SK-N-SH (cell line): ENCODE measurements around the gene SPATA32. TPM values are rescaled to one million over a fixed set of nuclear protein-coding genes. Genes with fewer than 3 reads are reported as not detected.
A peak's percentile ranks its signal among the peaks of the same experiment; 100 is the strongest.

Experiments used
- CTCF ChIA-PET: fragments of 300-600, 350-600 bp; formaldehyde crosslinking; extraction: SDS; loops from one replicate; lab custom pipeline; 2021; lab: Yijun Ruan, JAX
- POLR2A ChIA-PET: fragments of 350-600 bp; sonication (Branson Sonifier 250); formaldehyde crosslinking; extraction: SDS; loops from one replicate; lab custom pipeline; 2020; ENCODE audit warnings: antibody characterized with exemption, inconsistent platforms; lab: Yijun Ruan, JAX
- DNase-seq: peaks from one replicate; pipeline ENCODE4 v3.0.0; 2012
- H2AFZ ChIP-seq: fragments of 200-600 bp; sonication (generic); 2 replicates; pipeline ENCODE4 v1.8.1; 2016; ENCODE audit warnings: antibody characterized with exemption, mild to moderate bottlenecking, low read depth
- H3F3A ChIP-seq: fragments of 200-600 bp; sonication (generic); replicated peaks from 2 replicates; pipeline ENCODE3; 2016; ENCODE audit warnings: antibody characterized with exemption, mild to moderate bottlenecking; ENCODE audit not compliant: insufficient read depth
- H3K27ac ChIP-seq, 2 experiments: fragments of 200-500 bp in 1 of 2; fragments of 200-600 bp in 1 of 2; sonication (Bioruptor generic) in 1 of 2; sonication (generic), shearing (Covaris generic) in 1 of 2; 2 replicates each; pipeline versions ENCODE4 v1.5.1 to v1.6.1; 2014 to 2016; ENCODE audit warnings: low read depth in 2 of 2, inconsistent platforms in 1 of 2, low read length in 1 of 2, mild to moderate bottlenecking in 1 of 2, mixed read lengths in 1 of 2
- H3K27me3 ChIP-seq: fragments of 200-600 bp; sonication (generic), shearing (Covaris generic); 2 replicates; pipeline ENCODE4 v1.6.1; 2016; ENCODE audit warnings: mixed run types; ENCODE audit not compliant: insufficient read depth
- H3K36me3 ChIP-seq, 2 experiments: fragments of 200-500 bp in 1 of 2; fragments of 200-600 bp in 1 of 2; sonication (Bioruptor generic) in 1 of 2; sonication (generic) in 1 of 2; replicated peaks in 1 of 2; 2 replicates each; pipeline versions ENCODE3 to v1.5.1; 2014 to 2016; ENCODE audit warnings: low read length in 1 of 2, mild to moderate bottlenecking in 1 of 2; ENCODE audit not compliant: insufficient read depth in 2 of 2, control insufficient read depth in 1 of 2
- H3K4me1 ChIP-seq, 2 experiments: fragments of 200-500 bp in 1 of 2; fragments of 200-600 bp in 1 of 2; sonication (Bioruptor generic) in 1 of 2; sonication (generic), shearing (Covaris generic) in 1 of 2; 2 replicates each; pipeline versions ENCODE4 v1.5.1 to v1.6.1; 2014 to 2016; ENCODE audit warnings: low read depth in 1 of 2, low read length in 1 of 2, mixed run types in 1 of 2; ENCODE audit not compliant: insufficient read depth in 2 of 2, control insufficient read depth in 1 of 2
- H3K4me2 ChIP-seq: fragments of 200-600 bp; sonication (generic), shearing (Covaris generic); 2 replicates; pipeline ENCODE4 v1.6.1; 2017; ENCODE audit warnings: mixed run types
- H3K4me3 ChIP-seq, 2 experiments: fragments of 200-500 bp in 1 of 2; fragments of 200-600 bp in 1 of 2; sonication (Bioruptor generic) in 1 of 2; sonication (generic), shearing (Covaris generic) in 1 of 2; 2 replicates each; pipeline versions ENCODE4 v1.5.1 to v1.8.1; 2014 to 2016; ENCODE audit warnings: low read depth in 2 of 2, inconsistent platforms in 1 of 2, low read length in 1 of 2, mild to moderate bottlenecking in 1 of 2, mixed read lengths in 1 of 2, moderate library complexity in 1 of 2
- H3K79me2 ChIP-seq: fragments of 200-600 bp; sonication (generic); 2 replicates; pipeline ENCODE4 v1.8.1; 2017; ENCODE audit warnings: mild to moderate bottlenecking; ENCODE audit not compliant: insufficient read depth
- H3K9ac ChIP-seq: fragments of 200-600 bp; sonication (generic); 2 replicates; pipeline ENCODE4 v1.6.1; 2017; ENCODE audit warnings: mixed run types
- H3K9me2 ChIP-seq: fragments of 200-600 bp; sonication (generic); 2 replicates; pipeline ENCODE4 v1.6.1; 2017; ENCODE audit warnings: mixed run types
- H3K9me3 ChIP-seq: fragments of 200-600 bp; sonication (generic); 2 replicates; pipeline ENCODE4 v1.6.1; 2017; ENCODE audit warnings: mixed run types, mild to moderate bottlenecking, moderate library complexity
- H4K20me1 ChIP-seq: fragments of 200-600 bp; sonication (generic); 2 replicates; pipeline ENCODE4 v1.6.1; 2017; ENCODE audit warnings: mild to moderate bottlenecking, mixed run types; ENCODE audit not compliant: insufficient read depth
- CHD2 ChIP-seq: fragments of 150-350 bp; IDR thresholded peaks from 2 replicates; pipeline ENCODE4 v1.6.1; 2018; ENCODE audit warnings: low read length; ENCODE audit not compliant: partially characterized antibody
- ELF1 ChIP-seq: IDR thresholded peaks from 2 replicates; pipeline ENCODE4 v1.4.0; 2012
- EP300 ChIP-seq, 2 experiments: IDR thresholded peaks; 2 replicates each; pipeline versions ENCODE4 v1.4.0 to v1.6.1; 2012; ENCODE audit warnings: borderline replicate concordance in 1 of 2, low read depth in 1 of 2, low read length in 1 of 2
- EZH2phosphoT487 ChIP-seq: fragments of 200-600 bp; sonication (generic); IDR thresholded peaks from 2 replicates; pipeline ENCODE4 v1.6.1; 2017; ENCODE audit warnings: low read depth, mixed run types, mild to moderate bottlenecking, antibody characterized with exemption, moderate library complexity, borderline replicate concordance
- FOSL2 ChIP-seq: IDR thresholded peaks from 2 replicates; pipeline ENCODE4 v1.4.0; 2012; ENCODE audit warnings: low read depth, mild to moderate bottlenecking, moderate library complexity, borderline replicate concordance
- FOXJ3 ChIP-seq: sonication (generic); formaldehyde crosslinking; IDR thresholded peaks from 2 replicates; pipeline ENCODE4 v1.5.1; 2020; ENCODE audit warnings: mild to moderate bottlenecking, missing genetic modification reagents
- FOXM1 ChIP-seq: IDR thresholded peaks from 2 replicates; pipeline ENCODE4 v1.4.0; 2012; ENCODE audit warnings: low read depth, mild to moderate bottlenecking
- GABPA ChIP-seq: IDR thresholded peaks from 2 replicates; pipeline ENCODE4 v1.4.0; 2012; ENCODE audit warnings: low read depth, mild to moderate bottlenecking
- JUND ChIP-seq: IDR thresholded peaks from 2 replicates; pipeline ENCODE4 v1.4.0; 2012
- MEF2A ChIP-seq: IDR thresholded peaks from 2 replicates; pipeline ENCODE4 v1.4.0; 2012; ENCODE audit warnings: low read depth, borderline replicate concordance
- MXI1 ChIP-seq: IDR thresholded peaks from 2 replicates; pipeline ENCODE4 v1.6.1; 2012; ENCODE audit warnings: mild to moderate bottlenecking, low read depth, low read length, improper control_type of control experiment
- NRF1 ChIP-seq: IDR thresholded peaks from 2 replicates; pipeline ENCODE4 v1.6.1; 2012; ENCODE audit warnings: low read depth, mild to moderate bottlenecking, low read length
- POLR2AphosphoS5 ChIP-seq: IDR thresholded peaks from 2 replicates; pipeline ENCODE4 v1.6.1; 2012; ENCODE audit warnings: low read depth, low read length
- RAD21 ChIP-seq: IDR thresholded peaks from 2 replicates; pipeline ENCODE4 v1.6.1; 2012; ENCODE audit warnings: mild to moderate bottlenecking, low read length
- RFX5 ChIP-seq: IDR thresholded peaks from 2 replicates; pipeline ENCODE4 v1.6.1; 2012; ENCODE audit warnings: mild to moderate bottlenecking, improper control_type of control experiment, low read length
- RXRA ChIP-seq: IDR thresholded peaks from 2 replicates; pipeline ENCODE4 v1.4.0; 2012; ENCODE audit warnings: low read depth, mild to moderate bottlenecking, borderline replicate concordance
- TCF12 ChIP-seq: IDR thresholded peaks from 2 replicates; pipeline ENCODE4 v1.4.0; 2012
- TEAD4 ChIP-seq: IDR thresholded peaks from 2 replicates; pipeline ENCODE4 v1.4.0; 2012; ENCODE audit warnings: mild to moderate bottlenecking, borderline replicate concordance; ENCODE audit not compliant: insufficient read depth
- YY1 ChIP-seq: IDR thresholded peaks from 2 replicates; pipeline ENCODE4 v1.4.0; 2012; ENCODE audit warnings: low read depth, mild to moderate bottlenecking
- WGBS: methylation state at CpG from one replicate; pipeline ENCODE4 v1.1.6; 2017; ENCODE audit warnings: low lambda C conversion rate; 5-methylcytosine and 5-hydroxymethylcytosine counted together
- polyA plus RNA-seq, 3 experiments: library from polyadenylated mRNA; depleted of rRNA; stranded (reverse); fragments of >200 nt; gene quantifications; 2 replicates each; pipeline ENCODE4 v1.2.3, GENCODE V29; 2012
- TF ChIP-seq, protein P1 (sequence below): fragments of 150-350 bp; IDR thresholded peaks from 2 replicates; pipeline ENCODE4 v1.6.1; 2017; ENCODE audit warnings: antibody characterized with exemption, low read length, low read depth, borderline replicate concordance
- TF ChIP-seq, protein P2 (sequence below): IDR thresholded peaks from 2 replicates; pipeline ENCODE4 v1.4.0; 2012; ENCODE audit warnings: low read depth
- TF ChIP-seq, protein P3 (sequence below): fragments of 200-600 bp; sonication (generic); IDR thresholded peaks from 2 replicates; pipeline ENCODE4 v1.6.1; 2017; ENCODE audit warnings: antibody characterized with exemption, mild to moderate bottlenecking, moderate library complexity
- TF ChIP-seq, protein P4 (sequence below): IDR thresholded peaks from 2 replicates; pipeline ENCODE4 v1.4.0; 2012; ENCODE audit warnings: low read depth, borderline replicate concordance

The SPATA32 gene
- polyA plus RNA-seq, 1 of the 3 experiments (the other 2 are of a cell fraction), result not detected

DNA sequence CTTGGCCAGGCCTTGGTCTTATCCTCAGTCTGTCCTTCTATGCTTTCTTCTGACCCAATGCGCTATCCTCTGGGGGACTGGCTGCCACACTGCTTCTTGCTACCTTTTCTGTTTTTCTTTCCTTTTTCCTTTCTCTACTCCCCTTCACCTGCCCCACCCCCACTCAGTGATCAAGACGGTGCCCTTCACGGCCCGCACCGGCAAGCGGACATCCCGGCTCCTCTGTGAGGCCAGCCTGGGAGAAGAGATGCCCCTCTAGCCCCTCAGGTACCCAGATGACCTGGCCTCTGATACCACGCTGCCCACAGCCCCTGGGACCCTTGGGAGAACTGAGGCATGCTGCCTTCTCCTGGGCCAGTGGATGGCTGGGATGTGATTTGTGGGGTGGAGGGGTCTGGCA is 15.6 kb downstream of the SPATA32 start:
- no peaks in the 10 kb centered on the region for H3K27me3 ChIP-seq
- peak overlapping the region in 1 of 2 experiments; percentile 86; a peak in 1 of 4 replicates for H3K27ac ChIP-seq
- POLR2A ChIA-PET, result interaction anchor here (0.8 to 1.0 kb wide), 2 partner anchors 99 to 139 kb away, joined by 4 read pairs; partner anchors contain the start of gene HEXIM1
- no peaks in the 10 kb centered on the region for H4K20me1 ChIP-seq
- TF ChIP-seq CHD2 (no peak), YY1 (no peak), FOSL2 (no peak), TEAD4 (no peak), EP300 (IDR thresholded peaks at IDR 0.05; ENCODE audit: borderline replicate concordance in 1 of 2, low read depth in 1 of 2, low read length in 1 of 2) (no peak), GABPA (no peak), FOXJ3 (CRISPR knock-in tag) (no peak)
- TF ChIP-seq, protein P1, sequence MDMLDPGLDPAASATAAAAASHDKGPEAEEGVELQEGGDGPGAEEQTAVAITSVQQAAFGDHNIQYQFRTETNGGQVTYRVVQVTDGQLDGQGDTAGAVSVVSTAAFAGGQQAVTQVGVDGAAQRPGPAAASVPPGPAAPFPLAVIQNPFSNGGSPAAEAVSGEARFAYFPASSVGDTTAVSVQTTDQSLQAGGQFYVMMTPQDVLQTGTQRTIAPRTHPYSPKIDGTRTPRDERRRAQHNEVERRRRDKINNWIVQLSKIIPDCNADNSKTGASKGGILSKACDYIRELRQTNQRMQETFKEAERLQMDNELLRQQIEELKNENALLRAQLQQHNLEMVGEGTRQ, result no peak
- TF ChIP-seq, protein P2, sequence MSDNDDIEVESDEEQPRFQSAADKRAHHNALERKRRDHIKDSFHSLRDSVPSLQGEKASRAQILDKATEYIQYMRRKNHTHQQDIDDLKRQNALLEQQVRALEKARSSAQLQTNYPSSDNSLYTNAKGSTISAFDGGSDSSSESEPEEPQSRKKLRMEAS, result no peak
- TF ChIP-seq, protein P3, sequence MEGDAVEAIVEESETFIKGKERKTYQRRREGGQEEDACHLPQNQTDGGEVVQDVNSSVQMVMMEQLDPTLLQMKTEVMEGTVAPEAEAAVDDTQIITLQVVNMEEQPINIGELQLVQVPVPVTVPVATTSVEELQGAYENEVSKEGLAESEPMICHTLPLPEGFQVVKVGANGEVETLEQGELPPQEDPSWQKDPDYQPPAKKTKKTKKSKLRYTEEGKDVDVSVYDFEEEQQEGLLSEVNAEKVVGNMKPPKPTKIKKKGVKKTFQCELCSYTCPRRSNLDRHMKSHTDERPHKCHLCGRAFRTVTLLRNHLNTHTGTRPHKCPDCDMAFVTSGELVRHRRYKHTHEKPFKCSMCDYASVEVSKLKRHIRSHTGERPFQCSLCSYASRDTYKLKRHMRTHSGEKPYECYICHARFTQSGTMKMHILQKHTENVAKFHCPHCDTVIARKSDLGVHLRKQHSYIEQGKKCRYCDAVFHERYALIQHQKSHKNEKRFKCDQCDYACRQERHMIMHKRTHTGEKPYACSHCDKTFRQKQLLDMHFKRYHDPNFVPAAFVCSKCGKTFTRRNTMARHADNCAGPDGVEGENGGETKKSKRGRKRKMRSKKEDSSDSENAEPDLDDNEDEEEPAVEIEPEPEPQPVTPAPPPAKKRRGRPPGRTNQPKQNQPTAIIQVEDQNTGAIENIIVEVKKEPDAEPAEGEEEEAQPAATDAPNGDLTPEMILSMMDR, result no peak
- peaks cover 3% of the 10 kb centered on the region for H3F3A ChIP-seq
- peak overlapping the region; percentile 86; the same call in 1 of the 2 replicates for H2AFZ ChIP-seq
- no peaks in the 10 kb centered on the region for H3K36me3 ChIP-seq
- no peak for DNase-seq
- CTCF ChIA-PET, result interaction anchor here (0.6 to 6.0 kb wide), 29 partner anchors 9 to 179 kb away, joined by 3 to 54 read pairs (median 7); partner anchors contain the start of genes ACBD4, HEXIM1 and MAP3K14
- no peak overlapping the region for H3K9ac ChIP-seq
- H3K4me3 ChIP-seq, result peak overlapping the region; percentile 65 to 80
- H3K4me1 ChIP-seq, result peaks cover 0 to 20% of the 10 kb centered on the region in 2 experiments; a peak in 1 of 4 replicates
- H3K9me3 ChIP-seq, result no peaks in the 10 kb centered on the region
- no peaks in the 10 kb centered on the region for H3K9me2 ChIP-seq
- peak overlapping the region; percentile 91 for H3K4me2 ChIP-seq
- WGBS, result 92% methylated on average over 8 of the region's 8 CpGs
- H3K79me2 ChIP-seq, result no peaks in the 10 kb centered on the region

DNA sequence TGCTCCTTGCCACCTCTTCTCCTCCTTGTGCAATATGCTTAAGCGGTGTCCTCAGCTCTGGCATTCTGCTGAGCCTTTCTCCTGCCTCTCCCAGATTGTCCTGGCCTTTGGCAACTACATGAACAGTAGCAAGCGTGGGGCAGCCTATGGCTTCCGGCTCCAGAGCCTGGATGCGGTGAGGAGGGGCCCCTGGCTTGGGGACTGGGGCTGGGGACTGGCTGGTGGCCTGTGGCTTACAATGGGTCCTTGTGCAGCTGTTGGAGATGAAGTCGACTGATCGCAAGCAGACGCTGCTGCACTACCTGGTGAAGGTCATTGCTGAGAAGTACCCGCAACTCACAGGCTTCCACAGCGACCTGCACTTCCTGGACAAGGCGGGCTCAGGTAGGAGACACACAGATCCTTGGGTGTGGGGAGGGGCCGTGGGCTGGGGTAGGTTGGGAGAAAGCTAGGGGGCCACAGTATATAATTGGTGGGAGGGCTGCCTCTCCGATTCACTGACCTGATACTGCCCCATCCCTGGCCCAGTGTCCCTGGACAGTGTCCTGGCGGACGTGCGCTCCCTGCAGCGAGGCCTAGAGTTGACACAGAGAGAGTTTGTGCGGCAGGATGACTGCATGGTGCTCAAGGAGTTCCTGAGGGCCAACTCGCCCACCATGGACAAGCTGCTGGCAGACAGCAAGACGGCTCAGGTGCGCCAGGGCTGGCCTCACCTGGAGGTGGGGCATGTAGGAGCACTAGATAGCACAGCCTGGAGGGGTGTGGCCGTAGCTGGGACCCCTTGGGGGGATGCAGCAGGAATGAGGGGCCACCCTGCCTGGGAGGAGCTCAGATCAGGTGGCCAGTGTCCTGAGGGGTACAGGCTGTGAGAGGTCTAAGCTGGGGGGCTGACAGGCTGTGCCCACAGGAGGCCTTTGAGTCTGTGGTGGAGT is 16.9 kb downstream of the SPATA32 start:
- 95% methylated on average over 14 of the region's 21 CpGs for WGBS
- H3K27me3 ChIP-seq, result no peaks in the 10 kb centered on the region
- no peak for TF ChIP-seq POLR2AphosphoS5
- no peak for TF ChIP-seq JUND
- no peak for TF ChIP-seq FOXJ3 (CRISPR knock-in tag)
- TF ChIP-seq RFX5, result no peak
- TF ChIP-seq EP300 (IDR thresholded peaks at IDR 0.05; ENCODE audit: borderline replicate concordance in 1 of 2, low read depth in 1 of 2, low read length in 1 of 2), result no peak
- TF ChIP-seq, protein P4, sequence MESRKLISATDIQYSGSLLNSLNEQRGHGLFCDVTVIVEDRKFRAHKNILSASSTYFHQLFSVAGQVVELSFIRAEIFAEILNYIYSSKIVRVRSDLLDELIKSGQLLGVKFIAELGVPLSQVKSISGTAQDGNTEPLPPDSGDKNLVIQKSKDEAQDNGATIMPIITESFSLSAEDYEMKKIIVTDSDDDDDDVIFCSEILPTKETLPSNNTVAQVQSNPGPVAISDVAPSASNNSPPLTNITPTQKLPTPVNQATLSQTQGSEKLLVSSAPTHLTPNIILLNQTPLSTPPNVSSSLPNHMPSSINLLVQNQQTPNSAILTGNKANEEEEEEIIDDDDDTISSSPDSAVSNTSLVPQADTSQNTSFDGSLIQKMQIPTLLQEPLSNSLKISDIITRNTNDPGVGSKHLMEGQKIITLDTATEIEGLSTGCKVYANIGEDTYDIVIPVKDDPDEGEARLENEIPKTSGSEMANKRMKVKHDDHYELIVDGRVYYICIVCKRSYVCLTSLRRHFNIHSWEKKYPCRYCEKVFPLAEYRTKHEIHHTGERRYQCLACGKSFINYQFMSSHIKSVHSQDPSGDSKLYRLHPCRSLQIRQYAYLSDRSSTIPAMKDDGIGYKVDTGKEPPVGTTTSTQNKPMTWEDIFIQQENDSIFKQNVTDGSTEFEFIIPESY, result no peak
- no peak for TF ChIP-seq EZH2phosphoT487
- TF ChIP-seq RXRA, result no peak
- TF ChIP-seq FOXM1, result no peak
- no peak for TF ChIP-seq MEF2A
- no peak for TF ChIP-seq ELF1
- no peak for TF ChIP-seq GABPA
- TF ChIP-seq TCF12, result no peak
- TF ChIP-seq MXI1, result no peak
- TF ChIP-seq NRF1, result no peak
- TF ChIP-seq RAD21, result no peak

More for the DNA sequence above, 16.9 kb downstream of the SPATA32 start:
- POLR2A ChIA-PET, result no interaction called here
- no peak for DNase-seq
- Histone ChIP-seq H3K9me2 (no peaks in the 10 kb centered on the region), H3F3A (peaks cover 3% of the 10 kb centered on the region), H3K27ac (no peak overlapping the region), H3K79me2 (no peaks in the 10 kb centered on the region), H3K4me1 (peaks cover 0 to 31% of the 10 kb centered on the region in 2 experiments; a peak in 1 of 4 replicates), H3K36me3 (no peaks in the 10 kb centered on the region), H2AFZ (no peak overlapping the region), H4K20me1 (no peaks in the 10 kb centered on the region), H3K4me3 (no peak overlapping the region), H3K4me2 (no peak overlapping the region), H3K9ac (no peak overlapping the region), H3K9me3 (no peaks in the 10 kb centered on the region)
- CTCF ChIA-PET, result interaction anchor here (0.6 to 6.0 kb wide), 8 partner anchors 10 to 180 kb away, joined by 3 to 54 read pairs (median 4); no protein-coding TSS in a partner anchor
